Spleen (tissue), 7 donors: ENCODE data around the gene MPZL2.

Experiments used
- POLR2A ChIP-seq, 3 donors: fragments of 450-650 bp; IDR thresholded peaks; one replicate each; pipeline ENCODE4 v1.5.1; 2017; ENCODE audit warnings: antibody characterized with exemption in 3 of 3, mild to moderate bottlenecking in 1 of 3
- TF ChIP-seq, protein P1 (sequence below), 11 experiments: fragments of 200-600 bp in 7 of 11; fragments of 450-650 bp in 4 of 11; sonication (generic) in 4 of 11; IDR thresholded peaks in 8 of 11; conservative IDR thresholded peaks in 3 of 11; 1 replicate in 7 of 11; 2 replicates in 4 of 11; pipeline versions ENCODE4 v1.4.0 to v1.8.0; 2016 to 2021; ENCODE audit warnings: antibody characterized with exemption in 11 of 11, inconsistent platforms in 4 of 11, mild to moderate bottlenecking in 1 of 11
- donor health status: DM: no; HTN: no; CAD: no; lungs with moderate emphysema.
- donor health status: DM: no; HTN: no; CAD: no.
- donor health status: DM: no; HTN: no; CAD: no.

DNA sequence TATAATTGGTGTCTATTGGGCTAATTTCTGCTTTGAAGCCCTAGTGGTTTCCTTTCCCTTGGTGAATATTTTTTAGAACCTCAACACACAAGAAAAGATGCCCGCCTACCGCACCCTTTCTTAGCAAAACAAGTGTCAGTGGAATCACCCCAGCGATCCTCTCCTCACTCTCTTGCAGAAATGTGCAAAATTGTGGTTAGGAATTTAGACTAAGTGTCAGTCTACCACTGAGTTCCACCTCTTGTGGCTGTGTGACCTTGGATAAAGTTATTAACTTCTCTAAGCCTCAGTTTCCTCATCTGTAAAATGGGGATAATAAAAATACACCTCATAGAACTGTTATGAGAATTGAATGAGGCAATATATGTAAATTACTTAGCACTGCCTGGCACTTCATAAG, 34.0 kb downstream of the MPZL2 start:
- TF ChIP-seq, protein P1, sequence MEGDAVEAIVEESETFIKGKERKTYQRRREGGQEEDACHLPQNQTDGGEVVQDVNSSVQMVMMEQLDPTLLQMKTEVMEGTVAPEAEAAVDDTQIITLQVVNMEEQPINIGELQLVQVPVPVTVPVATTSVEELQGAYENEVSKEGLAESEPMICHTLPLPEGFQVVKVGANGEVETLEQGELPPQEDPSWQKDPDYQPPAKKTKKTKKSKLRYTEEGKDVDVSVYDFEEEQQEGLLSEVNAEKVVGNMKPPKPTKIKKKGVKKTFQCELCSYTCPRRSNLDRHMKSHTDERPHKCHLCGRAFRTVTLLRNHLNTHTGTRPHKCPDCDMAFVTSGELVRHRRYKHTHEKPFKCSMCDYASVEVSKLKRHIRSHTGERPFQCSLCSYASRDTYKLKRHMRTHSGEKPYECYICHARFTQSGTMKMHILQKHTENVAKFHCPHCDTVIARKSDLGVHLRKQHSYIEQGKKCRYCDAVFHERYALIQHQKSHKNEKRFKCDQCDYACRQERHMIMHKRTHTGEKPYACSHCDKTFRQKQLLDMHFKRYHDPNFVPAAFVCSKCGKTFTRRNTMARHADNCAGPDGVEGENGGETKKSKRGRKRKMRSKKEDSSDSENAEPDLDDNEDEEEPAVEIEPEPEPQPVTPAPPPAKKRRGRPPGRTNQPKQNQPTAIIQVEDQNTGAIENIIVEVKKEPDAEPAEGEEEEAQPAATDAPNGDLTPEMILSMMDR (IDR thresholded peaks at IDR 0.05 in 8 of 11, conservative IDR thresholded peaks at IDR 0.05 in 3 of 11): no peak
- no peak for TF ChIP-seq POLR2A (IDR thresholded peaks at IDR 0.05)
